Thoracic aorta (tissue), 2 donors: ENCODE measurements around the gene GALNT5. TPM values are rescaled to one million over a fixed set of nuclear protein-coding genes. Genes with fewer than 3 reads are reported as not detected.

Source experiments
- ATAC-seq: fragments of 150-250 bp; one replicate; pipeline ENCODE4 v1.8.0; 2017; ENCODE audit warnings: low read depth; ENCODE audit not compliant: insufficient number of reproducible peaks, low FRiP score
- DNase-seq: peaks from one replicate; pipeline ENCODE4 v3.0.0-alpha.2; 2020; ENCODE audit warnings: low spot score
- H3K27ac ChIP-seq, 2 donors: fragments of 200-600 bp; sonication (generic); 1 replicate in 1 of 2; 2 replicates in 1 of 2; pipeline ENCODE4 v1.5.1; 2016; ENCODE audit warnings: mild to moderate bottlenecking in 2 of 2, moderate library complexity in 2 of 2
- H3K27me3 ChIP-seq: fragments of 200-600 bp; sonication (generic); replicated peaks from 2 replicates; pipeline ENCODE4 v1.6.0; 2016; ENCODE audit warnings: mild to moderate bottlenecking; ENCODE audit not compliant: insufficient read depth
- H3K36me3 ChIP-seq: fragments of 200-600 bp; sonication (generic); one replicate; pipeline ENCODE4 v1.5.1; 2016
- H3K4me1 ChIP-seq, 2 donors: fragments of 200-600 bp; sonication (generic); 1 replicate in 1 of 2; 2 replicates in 1 of 2; pipeline versions ENCODE4 v1.5.1 to v1.6.0; 2016; ENCODE audit warnings: low read depth in 2 of 2, mild to moderate bottlenecking in 1 of 2; ENCODE audit not compliant: control insufficient read depth in 1 of 2
- H3K4me3 ChIP-seq: fragments of 200-600 bp; sonication (generic); 2 replicates; pipeline ENCODE4 v1.5.1; 2016; ENCODE audit warnings: mild to moderate bottlenecking
- H3K9me3 ChIP-seq: fragments of 200-600 bp; sonication (generic); 2 replicates; pipeline ENCODE4 v1.5.1; 2016
- total RNA-seq, 2 donors: library from RNA; depleted of rRNA; stranded (reverse); fragments of >200 nt; gene quantifications; one replicate each; pipeline versions ENCODE4 v1.1.0 to v1.2.3, GENCODE V29; 2016
- TF ChIP-seq, protein P1 (sequence below): fragments of 200-600 bp; sonication (generic); IDR thresholded peaks from one replicate; pipeline ENCODE4 v1.5.1; 2019; ENCODE audit warnings: antibody characterized with exemption

GALNT5 gene
- total RNA-seq, 2 donors from 2014 or later = 3.4 to 3.7 TPM

- no peak overlapping the region for H3K4me3 ChIP-seq
- no peak overlapping the region for H3K27ac ChIP-seq
- ATAC-seq (no peak), DNase-seq (no peak)
- H3K4me1 ChIP-seq = no peaks in the 10 kb centered on the region
- no peaks in the 10 kb centered on the region for H3K36me3 ChIP-seq
- no peaks in the 10 kb centered on the region for H3K9me3 ChIP-seq
- no peaks in the 10 kb centered on the region for H3K27me3 ChIP-seq
- TF ChIP-seq, protein P1, sequence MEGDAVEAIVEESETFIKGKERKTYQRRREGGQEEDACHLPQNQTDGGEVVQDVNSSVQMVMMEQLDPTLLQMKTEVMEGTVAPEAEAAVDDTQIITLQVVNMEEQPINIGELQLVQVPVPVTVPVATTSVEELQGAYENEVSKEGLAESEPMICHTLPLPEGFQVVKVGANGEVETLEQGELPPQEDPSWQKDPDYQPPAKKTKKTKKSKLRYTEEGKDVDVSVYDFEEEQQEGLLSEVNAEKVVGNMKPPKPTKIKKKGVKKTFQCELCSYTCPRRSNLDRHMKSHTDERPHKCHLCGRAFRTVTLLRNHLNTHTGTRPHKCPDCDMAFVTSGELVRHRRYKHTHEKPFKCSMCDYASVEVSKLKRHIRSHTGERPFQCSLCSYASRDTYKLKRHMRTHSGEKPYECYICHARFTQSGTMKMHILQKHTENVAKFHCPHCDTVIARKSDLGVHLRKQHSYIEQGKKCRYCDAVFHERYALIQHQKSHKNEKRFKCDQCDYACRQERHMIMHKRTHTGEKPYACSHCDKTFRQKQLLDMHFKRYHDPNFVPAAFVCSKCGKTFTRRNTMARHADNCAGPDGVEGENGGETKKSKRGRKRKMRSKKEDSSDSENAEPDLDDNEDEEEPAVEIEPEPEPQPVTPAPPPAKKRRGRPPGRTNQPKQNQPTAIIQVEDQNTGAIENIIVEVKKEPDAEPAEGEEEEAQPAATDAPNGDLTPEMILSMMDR = no peak
Measured at GRCh38 chr2:157309878-157310277, 52.4 kb downstream of the GALNT5 start.

DNA sequence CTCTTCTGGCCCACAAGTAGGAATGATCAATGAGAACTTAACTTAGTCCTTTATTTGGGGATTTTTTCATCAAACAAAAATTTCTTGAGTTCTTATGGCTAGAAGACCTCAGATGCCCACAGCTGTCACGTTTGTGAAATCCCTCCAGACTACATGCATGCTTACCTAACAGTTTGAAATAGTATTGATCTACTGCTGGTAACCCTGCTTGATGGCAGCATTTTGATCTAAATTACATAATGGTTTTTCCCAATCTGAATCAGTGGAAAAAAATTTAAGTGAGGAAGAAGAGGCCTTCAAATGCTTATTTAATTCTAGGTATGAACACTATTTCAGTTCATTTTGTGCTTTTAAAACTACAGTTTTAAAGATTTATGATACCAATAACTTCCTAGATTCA lies 54.2 kb downstream of the GALNT5 start:
- Histone ChIP-seq H3K36me3 (no peaks in the 10 kb centered on the region), H3K4me3 (no peak overlapping the region), H3K9me3 (no peaks in the 10 kb centered on the region), H3K27me3 (no peaks in the 10 kb centered on the region), H3K27ac (no peak overlapping the region), H3K4me1 (no peaks in the 10 kb centered on the region)
- TF ChIP-seq, protein P1 = no peak
- ATAC-seq (no peak), DNase-seq (no peak)

- Histone ChIP-seq H3K27ac (no peak overlapping the region), H3K9me3 (no peaks in the 10 kb centered on the region), H3K27me3 (no peaks in the 10 kb centered on the region), H3K4me3 (no peak overlapping the region), H3K36me3 (no peaks in the 10 kb centered on the region), H3K4me1 (no peaks in the 10 kb centered on the region)
- TF ChIP-seq, protein P1 = no peak
- ATAC-seq (no peak), DNase-seq (no peak)
Measured at GRCh38 chr2:157312866-157313486, 55.5 kb downstream of the GALNT5 start.

DNA sequence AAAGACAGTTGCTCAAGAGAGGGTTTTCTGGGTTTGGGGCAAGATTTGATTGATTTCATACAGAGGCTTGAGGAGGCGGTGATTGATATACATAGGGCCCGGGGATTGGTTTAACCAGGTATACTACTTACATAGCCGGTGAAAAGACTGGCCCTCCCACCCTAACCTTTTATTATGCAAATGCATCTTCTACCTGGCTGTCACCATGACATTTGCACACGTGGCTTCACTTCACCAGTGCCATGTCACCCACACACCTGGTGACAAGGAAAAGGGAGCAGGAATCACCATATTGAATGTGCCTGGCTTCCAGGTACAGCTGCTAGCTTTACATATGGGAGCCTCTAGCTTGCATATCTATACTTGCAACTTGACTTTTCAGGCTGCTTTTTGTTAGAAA lies 58.4 kb downstream of the GALNT5 start:
- Histone ChIP-seq H3K27me3 (no peaks in the 10 kb centered on the region), H3K9me3 (no peaks in the 10 kb centered on the region), H3K36me3 (no peaks in the 10 kb centered on the region), H3K4me3 (no peak overlapping the region), H3K4me1 (no peaks in the 10 kb centered on the region), H3K27ac (no peak overlapping the region)
- DNase-seq (no peak), ATAC-seq (no peak)
- TF ChIP-seq, protein P1 = no peak

- Histone ChIP-seq H3K27me3 (no peaks in the 10 kb centered on the region), H3K36me3 (no peaks in the 10 kb centered on the region), H3K4me1 (no peaks in the 10 kb centered on the region), H3K4me3 (no peak overlapping the region), H3K27ac (no peak overlapping the region), H3K9me3 (no peaks in the 10 kb centered on the region)
- no peak for DNase-seq
- no peak for ATAC-seq
- TF ChIP-seq, protein P1 = no peak
Measured at GRCh38 chr2:157318884-157319283, 61.4 kb downstream of the GALNT5 start.
